ENCODE measurements around the gene C19orf38. TPM values are rescaled to one million over a fixed set of nuclear protein-coding genes. Genes with fewer than 3 reads are reported as not detected.
A peak's percentile ranks its signal among the peaks of the same experiment; 100 is the strongest.

The C19orf38 gene
- polyA plus RNA-seq, 1 donor: 2.7 TPM

DNA sequence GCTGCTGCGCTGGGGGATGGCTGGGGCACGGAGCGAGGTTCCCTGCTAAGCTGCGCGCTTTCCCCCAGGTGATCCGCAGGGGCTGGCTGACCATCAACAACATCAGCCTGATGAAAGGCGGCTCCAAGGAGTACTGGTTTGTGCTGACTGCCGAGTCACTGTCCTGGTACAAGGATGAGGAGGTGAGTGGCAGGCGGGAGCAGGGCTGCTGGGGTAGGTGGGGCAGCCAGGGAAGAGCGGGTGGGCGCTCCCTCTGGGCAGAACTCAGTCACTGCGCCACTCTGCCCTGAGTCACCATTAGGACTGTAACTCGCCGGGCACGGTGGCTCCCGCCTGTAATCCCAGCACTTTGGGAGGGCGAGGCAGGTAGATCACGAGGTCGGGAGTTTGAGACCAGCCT, 36.0 kb upstream of the C19orf38 start:
- H3K4me1 ChIP-seq (ENCODE audit: control insufficient read depth, insufficient read depth, low read length): peaks cover 3% of the 10 kb centered on the region

DNA sequence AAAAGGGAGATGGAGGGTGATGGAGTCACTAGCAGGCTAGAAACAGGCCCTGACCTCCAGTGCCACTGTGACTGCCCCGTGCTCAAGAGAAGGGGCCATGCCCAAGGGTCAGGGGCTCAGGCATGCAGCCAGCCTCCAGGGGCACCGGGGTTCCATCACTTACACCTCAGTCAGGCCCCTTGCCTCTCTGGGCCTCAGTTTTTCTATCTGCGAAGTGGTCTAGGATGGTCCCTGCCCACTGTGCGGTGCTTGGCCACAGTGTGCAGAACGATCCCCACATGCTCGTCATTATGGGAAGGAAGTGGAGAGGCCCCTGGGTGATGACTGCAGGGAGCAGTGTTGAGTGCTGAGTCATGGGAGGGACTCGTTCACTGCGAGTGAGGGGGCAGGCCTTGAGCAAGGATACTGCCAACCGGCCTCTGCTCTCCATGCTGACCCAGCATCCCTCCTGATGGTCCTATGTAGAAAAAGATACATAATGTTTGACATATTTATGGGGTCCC, 35.3 kb upstream of the C19orf38 start:
- WGBS (ENCODE audit: insufficient coverage, low lambda C conversion rate): no CpG with 5 or more reads among the region's 9 CpGs
- Histone ChIP-seq H3K4me1 (ENCODE audit: control insufficient read depth, insufficient read depth, low read length) (peaks cover 3% of the 10 kb centered on the region), H3K9me3 (ENCODE audit: control insufficient read depth, low read depth, low read length) (no peaks in the 10 kb centered on the region), H3K27ac (ENCODE audit: low read length) (no peak overlapping the region), H3K4me3 (ENCODE audit: low read length) (no peak overlapping the region), H3K36me3 (ENCODE audit: control insufficient read depth, insufficient read depth, low read length) (peaks cover 84% of the 10 kb centered on the region), H3K27me3 (ENCODE audit: control insufficient read depth, insufficient read depth, low read length) (no peaks in the 10 kb centered on the region)
- DNase-seq: no peak

More for the DNA sequence above, 36.0 kb upstream of the C19orf38 start:
- no CpG with 5 or more reads among the region's 19 CpGs for WGBS (ENCODE audit: insufficient coverage, low lambda C conversion rate)
- no peaks in the 10 kb centered on the region for H3K9me3 ChIP-seq (ENCODE audit: control insufficient read depth, low read depth, low read length)
- H3K36me3 ChIP-seq (ENCODE audit: control insufficient read depth, insufficient read depth, low read length): peaks cover 85% of the 10 kb centered on the region
- DNase-seq: no peak
- no peak overlapping the region for H3K27ac ChIP-seq (ENCODE audit: low read length)
- no peaks in the 10 kb centered on the region for H3K27me3 ChIP-seq (ENCODE audit: control insufficient read depth, insufficient read depth, low read length)
- no peak overlapping the region for H3K4me3 ChIP-seq (ENCODE audit: low read length)

DNA sequence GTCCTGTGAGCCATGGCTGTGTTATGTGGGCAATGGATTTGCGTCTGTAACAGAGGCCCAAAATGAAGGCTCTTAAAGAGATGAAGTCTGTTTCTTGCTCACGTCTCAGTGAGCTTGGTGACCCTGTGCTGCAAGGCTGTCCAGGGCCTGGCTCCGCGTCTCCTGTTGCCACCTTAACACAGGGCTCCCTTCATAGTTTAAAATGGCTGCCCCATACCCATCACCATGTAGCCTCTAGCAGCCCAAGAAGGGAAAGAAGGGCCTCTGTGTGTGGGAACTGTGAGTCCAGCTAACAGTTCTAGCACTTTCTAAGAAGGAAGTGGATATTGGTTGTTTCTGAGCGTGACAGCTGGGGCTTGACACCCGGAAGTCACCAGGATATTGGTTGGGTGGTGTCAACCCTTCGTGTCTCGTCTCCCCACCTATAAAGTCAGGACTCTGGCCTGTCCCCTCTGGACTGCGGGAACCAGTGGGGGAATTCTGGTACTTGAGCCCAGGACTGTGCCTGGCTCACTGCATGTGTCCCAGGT, 33.1 kb upstream of the C19orf38 start:
- peaks cover 80% of the 10 kb centered on the region for H3K36me3 ChIP-seq (ENCODE audit: control insufficient read depth, insufficient read depth, low read length)
- peaks cover 3% of the 10 kb centered on the region for H3K4me1 ChIP-seq (ENCODE audit: control insufficient read depth, insufficient read depth, low read length)
- no peak for DNase-seq
- H3K27me3 ChIP-seq (ENCODE audit: control insufficient read depth, insufficient read depth, low read length): no peaks in the 10 kb centered on the region
- H3K27ac ChIP-seq (ENCODE audit: low read length): no peak overlapping the region
- WGBS (ENCODE audit: insufficient coverage, low lambda C conversion rate): no CpG with 5 or more reads among the region's 9 CpGs
- no peak overlapping the region for H3K4me3 ChIP-seq (ENCODE audit: low read length)
- no peaks in the 10 kb centered on the region for H3K9me3 ChIP-seq (ENCODE audit: control insufficient read depth, low read depth, low read length)

DNA sequence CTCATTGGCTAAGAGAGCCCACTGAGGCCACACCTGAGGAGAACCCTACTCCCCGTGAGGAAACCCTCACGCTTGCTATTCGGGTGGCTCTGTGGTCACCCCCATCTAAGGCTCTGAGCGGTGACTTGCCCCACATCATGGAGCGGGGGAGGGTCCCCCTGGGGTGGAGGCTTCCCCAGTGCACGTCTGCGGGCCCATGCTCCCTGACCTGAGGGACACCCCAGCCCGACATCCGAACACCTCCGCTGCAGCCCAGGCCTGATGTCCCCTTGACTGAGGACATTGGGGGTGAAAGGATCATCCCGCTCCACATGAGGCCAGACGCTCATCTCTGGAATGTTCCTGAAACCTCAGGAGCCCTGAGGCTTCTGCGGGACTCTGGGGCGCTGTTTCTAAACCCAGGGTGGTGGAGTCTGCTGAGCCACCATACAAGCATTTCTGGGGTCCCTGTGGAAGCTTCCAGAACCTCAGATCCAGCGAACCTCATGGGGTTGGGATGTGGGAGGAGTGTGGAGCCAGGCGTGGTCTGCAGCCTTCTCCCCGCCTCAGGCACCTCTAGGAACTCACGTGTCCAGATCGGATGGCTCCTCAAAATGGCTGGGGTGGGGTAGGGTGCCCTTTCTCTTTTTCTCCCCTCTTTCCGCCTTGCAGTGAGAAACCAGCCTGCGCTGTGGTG, 32.1 kb upstream of the C19orf38 start:
- peak overlapping the region; percentile 10 for H3K4me3 ChIP-seq (ENCODE audit: low read length)
- DNase-seq: no peak
- H3K36me3 ChIP-seq (ENCODE audit: control insufficient read depth, insufficient read depth, low read length): peaks cover 82% of the 10 kb centered on the region
- no CpG with 5 or more reads among the region's 21 CpGs for WGBS (ENCODE audit: insufficient coverage, low lambda C conversion rate)
- peaks cover 3% of the 10 kb centered on the region for H3K4me1 ChIP-seq (ENCODE audit: control insufficient read depth, insufficient read depth, low read length)
- no peaks in the 10 kb centered on the region for H3K27me3 ChIP-seq (ENCODE audit: control insufficient read depth, insufficient read depth, low read length)
- H3K27ac ChIP-seq (ENCODE audit: low read length): no peak overlapping the region
- no peaks in the 10 kb centered on the region for H3K9me3 ChIP-seq (ENCODE audit: control insufficient read depth, low read depth, low read length)

DNA sequence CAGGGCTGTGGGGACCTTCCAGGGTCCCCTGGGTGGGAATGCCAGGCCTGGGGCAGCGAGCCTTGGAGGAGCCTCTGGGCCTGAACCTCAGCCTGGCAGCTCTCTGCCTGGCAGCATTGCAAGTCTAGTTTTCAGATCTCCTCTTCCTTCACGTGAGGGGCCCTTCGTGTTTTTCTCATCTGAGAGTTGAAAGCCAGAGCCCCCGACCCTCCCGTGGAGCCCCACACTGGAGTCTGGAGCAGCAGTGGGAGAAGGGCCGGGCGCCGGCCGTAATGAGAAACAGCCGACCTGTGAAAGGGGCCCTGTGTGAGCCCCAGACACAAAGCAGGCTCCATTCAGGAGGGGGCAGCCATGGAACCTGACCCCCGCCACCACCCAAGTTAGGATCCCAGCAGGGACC, 31.5 kb upstream of the C19orf38 start:
- no CpG with 5 or more reads among the region's 11 CpGs for WGBS (ENCODE audit: insufficient coverage, low lambda C conversion rate)
- H3K27ac ChIP-seq (ENCODE audit: low read length): peak overlapping the region; percentile 25
- DNase-seq: no peak
- peak overlapping the region; percentile 32 for H3K4me3 ChIP-seq (ENCODE audit: low read length)
- H3K4me1 ChIP-seq (ENCODE audit: control insufficient read depth, insufficient read depth, low read length): peaks cover 3% of the 10 kb centered on the region
- H3K36me3 ChIP-seq (ENCODE audit: control insufficient read depth, insufficient read depth, low read length): peaks cover 81% of the 10 kb centered on the region
- no peaks in the 10 kb centered on the region for H3K27me3 ChIP-seq (ENCODE audit: control insufficient read depth, insufficient read depth, low read length)
- no peaks in the 10 kb centered on the region for H3K9me3 ChIP-seq (ENCODE audit: control insufficient read depth, low read depth, low read length)

DNA sequence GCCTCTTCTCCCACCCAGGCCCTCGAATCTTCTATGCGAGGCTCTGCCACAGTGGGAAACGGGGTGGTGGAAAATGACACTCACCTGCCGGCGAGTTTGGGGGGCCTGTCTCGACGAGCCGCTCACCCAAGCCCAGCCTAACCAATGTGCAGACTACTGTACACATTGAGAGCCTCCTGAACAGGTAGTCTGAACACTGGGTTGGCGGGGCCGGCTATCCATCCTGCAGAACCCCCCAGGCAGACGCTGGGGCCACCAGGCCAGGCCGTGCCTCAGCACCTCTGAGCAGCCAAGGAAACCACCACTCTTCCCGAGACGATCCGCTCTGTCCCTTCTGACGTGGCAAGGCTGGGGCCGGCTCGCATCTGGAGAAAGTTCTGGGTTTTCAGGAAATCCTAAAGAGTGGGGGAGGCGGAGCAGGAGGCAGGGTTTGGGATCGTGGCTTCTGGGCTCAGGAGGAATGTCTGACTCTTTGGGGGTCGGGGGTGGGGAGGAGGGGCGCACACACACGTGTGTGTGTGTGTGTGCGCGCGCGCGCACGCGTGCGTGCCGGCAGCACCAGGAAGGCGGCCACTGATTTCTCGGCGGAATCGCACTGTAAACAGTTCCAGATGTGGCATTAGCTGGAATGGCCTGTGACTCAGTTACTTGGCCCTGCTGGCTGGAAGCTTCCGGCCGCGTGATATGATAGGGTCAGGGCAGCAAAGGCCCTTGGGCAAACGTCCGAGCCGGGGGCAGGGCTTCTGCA, 30.8 kb upstream of the C19orf38 start:
- peak in 1 of 2 donors; percentile 31 for DNase-seq
- H3K4me1 ChIP-seq (ENCODE audit: control insufficient read depth, insufficient read depth, low read length): peaks cover 3% of the 10 kb centered on the region
- H3K36me3 ChIP-seq (ENCODE audit: control insufficient read depth, insufficient read depth, low read length): peaks cover 80% of the 10 kb centered on the region
- WGBS (ENCODE audit: insufficient coverage, low lambda C conversion rate): no CpG with 5 or more reads among the region's 42 CpGs
- peak overlapping the region; percentile 25 for H3K27ac ChIP-seq (ENCODE audit: low read length)
- peak overlapping the region; percentile 32 for H3K4me3 ChIP-seq (ENCODE audit: low read length)
- no peaks in the 10 kb centered on the region for H3K27me3 ChIP-seq (ENCODE audit: control insufficient read depth, insufficient read depth, low read length)
- H3K9me3 ChIP-seq (ENCODE audit: control insufficient read depth, low read depth, low read length): no peaks in the 10 kb centered on the region

DNA sequence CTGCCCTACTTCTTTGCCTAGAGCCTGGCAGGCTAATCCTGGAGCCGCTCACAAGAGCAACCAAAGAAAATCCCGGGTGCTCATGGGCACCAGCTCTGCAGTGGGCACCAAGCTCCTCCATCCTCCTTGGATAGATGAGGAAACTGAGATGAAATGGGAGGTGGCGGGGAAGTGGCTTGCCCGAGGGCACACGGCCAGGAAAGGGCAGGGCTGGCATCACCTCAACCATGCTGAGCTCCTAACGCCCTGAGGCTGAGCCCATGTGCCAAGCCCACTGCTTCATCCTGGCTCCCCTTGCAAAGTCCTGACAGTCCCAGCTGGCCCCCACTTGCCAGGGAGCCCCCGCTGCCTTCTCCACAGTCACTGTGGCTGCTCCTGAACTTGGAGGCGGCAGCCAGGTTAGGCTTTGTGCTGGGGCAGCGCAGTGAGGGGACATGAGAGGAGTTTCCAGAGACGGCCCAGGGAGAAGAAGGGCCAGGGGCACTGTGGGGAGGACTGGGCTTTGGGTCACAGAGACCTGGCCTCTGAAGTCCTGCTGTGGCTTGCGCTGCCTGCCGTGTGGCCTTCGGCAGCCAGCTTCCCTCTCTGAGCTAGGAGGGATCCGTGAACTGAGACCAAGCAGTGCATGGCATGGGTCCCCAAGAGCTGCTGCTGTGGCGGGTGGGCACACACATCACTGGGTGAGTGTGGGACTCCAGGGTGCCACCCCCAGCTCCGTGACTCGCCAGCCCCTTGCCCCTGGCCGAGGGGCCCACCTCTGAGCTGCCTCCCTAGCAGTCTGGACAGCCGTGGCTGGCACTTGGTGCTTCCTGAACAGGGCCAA, 29.7 kb upstream of the C19orf38 start:
- Histone ChIP-seq H3K27me3 (ENCODE audit: control insufficient read depth, insufficient read depth, low read length) (no peaks in the 10 kb centered on the region), H3K9me3 (ENCODE audit: control insufficient read depth, low read depth, low read length) (no peaks in the 10 kb centered on the region), H3K36me3 (ENCODE audit: control insufficient read depth, insufficient read depth, low read length) (peaks cover 73% of the 10 kb centered on the region), H3K27ac (ENCODE audit: low read length) (no peak overlapping the region), H3K4me1 (ENCODE audit: control insufficient read depth, insufficient read depth, low read length) (no peaks in the 10 kb centered on the region), H3K4me3 (ENCODE audit: low read length) (no peak overlapping the region)
- no peak for DNase-seq
- no CpG with 5 or more reads among the region's 19 CpGs for WGBS (ENCODE audit: insufficient coverage, low lambda C conversion rate)

DNA sequence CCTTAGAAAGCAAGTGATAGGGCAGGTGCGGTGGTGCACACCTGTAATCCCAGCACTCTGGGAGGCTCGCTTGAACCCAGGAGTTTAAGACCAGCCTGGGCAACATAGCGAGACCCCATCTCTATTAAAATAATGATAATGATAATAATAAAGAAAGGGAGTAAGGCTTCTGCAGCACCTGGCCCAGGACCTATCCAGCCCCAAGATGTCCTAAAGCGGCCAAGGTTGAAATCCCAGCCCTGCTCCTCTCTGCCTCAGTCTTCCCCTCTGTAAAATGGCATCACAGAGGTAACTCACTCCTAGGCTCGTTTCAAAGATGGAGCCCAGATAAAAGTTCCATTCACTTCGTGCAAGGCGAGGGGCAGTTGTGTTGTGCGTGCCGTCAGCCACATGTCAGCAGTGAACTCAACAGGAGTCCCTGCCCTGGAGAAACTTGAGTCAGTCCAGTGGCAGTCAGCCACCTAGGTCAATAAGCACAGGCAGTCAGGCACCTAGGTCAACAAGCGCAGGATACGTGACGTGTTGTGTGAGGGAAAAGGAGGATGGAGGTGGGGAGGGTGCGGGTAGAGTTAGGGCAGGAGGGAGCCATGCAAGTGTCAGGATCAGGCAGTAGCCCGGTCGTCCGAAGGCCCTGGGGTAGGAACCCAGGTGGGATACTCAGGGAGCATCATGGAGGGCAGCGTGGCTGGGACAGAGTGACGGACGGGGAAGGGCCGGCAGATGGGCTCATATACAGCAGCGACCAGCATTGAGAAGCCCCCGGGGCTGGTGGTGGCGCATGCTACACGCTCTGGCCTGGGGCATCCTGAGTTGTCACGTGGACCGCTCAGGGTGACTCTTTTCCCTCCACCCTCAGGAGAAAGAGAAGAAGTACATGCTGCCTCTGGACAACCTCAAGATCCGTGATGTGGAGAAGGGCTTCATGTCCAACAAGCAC, 28.8 kb upstream of the C19orf38 start:
- Histone ChIP-seq H3K27me3 (ENCODE audit: control insufficient read depth, insufficient read depth, low read length) (no peaks in the 10 kb centered on the region), H3K4me1 (ENCODE audit: control insufficient read depth, insufficient read depth, low read length) (no peaks in the 10 kb centered on the region), H3K4me3 (ENCODE audit: low read length) (no peak overlapping the region), H3K27ac (ENCODE audit: low read length) (no peak overlapping the region), H3K9me3 (ENCODE audit: control insufficient read depth, low read depth, low read length) (no peaks in the 10 kb centered on the region), H3K36me3 (ENCODE audit: control insufficient read depth, insufficient read depth, low read length) (peaks cover 76% of the 10 kb centered on the region)
- DNase-seq: no peak
- WGBS (ENCODE audit: insufficient coverage, low lambda C conversion rate): no CpG with 5 or more reads among the region's 27 CpGs

DNA sequence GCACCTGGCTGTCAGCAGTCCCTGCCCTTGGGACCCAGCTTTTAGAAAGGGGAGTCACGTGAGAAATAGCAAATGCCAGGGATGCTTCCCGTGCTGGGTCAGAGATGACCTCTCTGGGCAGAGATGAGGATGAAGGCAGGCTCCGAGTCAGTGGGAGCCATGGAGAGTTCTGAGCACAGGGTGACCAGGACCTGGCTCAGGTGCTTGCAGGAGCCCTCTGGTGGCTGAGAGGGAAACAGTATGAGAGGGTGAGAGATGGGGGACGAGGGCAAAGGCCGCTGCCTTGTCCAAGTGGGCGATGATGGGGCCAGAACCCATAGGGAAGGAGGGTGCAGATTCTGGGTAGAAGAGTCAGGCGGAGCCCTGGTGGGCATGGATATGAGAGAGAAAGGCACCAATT, 28.0 kb upstream of the C19orf38 start:
- no peaks in the 10 kb centered on the region for H3K27me3 ChIP-seq (ENCODE audit: control insufficient read depth, insufficient read depth, low read length)

More for the DNA sequence above, 28.0 kb upstream of the C19orf38 start:
- no CpG with 5 or more reads among the region's 7 CpGs for WGBS (ENCODE audit: insufficient coverage, low lambda C conversion rate)
- Histone ChIP-seq H3K36me3 (ENCODE audit: control insufficient read depth, insufficient read depth, low read length) (peaks cover 77% of the 10 kb centered on the region), H3K27ac (ENCODE audit: low read length) (no peak overlapping the region), H3K4me3 (ENCODE audit: low read length) (no peak overlapping the region), H3K4me1 (ENCODE audit: control insufficient read depth, insufficient read depth, low read length) (no peaks in the 10 kb centered on the region), H3K9me3 (ENCODE audit: control insufficient read depth, low read depth, low read length) (no peaks in the 10 kb centered on the region)
- no peak for DNase-seq
